A549 treated with DMSO at 1 μM for 4 hours (cell line): ENCODE results near the gene ENAM. TPM values are rescaled to one million over a fixed set of nuclear protein-coding genes. Genes with fewer than 3 reads are reported as not detected.

Experiments used
- total RNA-seq: library from RNA; stranded (reverse); fragments of 200-300 nt; extraction: Qiagen RNA extraction; gene quantifications from 5 replicates; pipeline ENCODE4 v1.2.3, GENCODE V29; 2022; ENCODE audit warnings: low read depth

ENAM gene, protein sequence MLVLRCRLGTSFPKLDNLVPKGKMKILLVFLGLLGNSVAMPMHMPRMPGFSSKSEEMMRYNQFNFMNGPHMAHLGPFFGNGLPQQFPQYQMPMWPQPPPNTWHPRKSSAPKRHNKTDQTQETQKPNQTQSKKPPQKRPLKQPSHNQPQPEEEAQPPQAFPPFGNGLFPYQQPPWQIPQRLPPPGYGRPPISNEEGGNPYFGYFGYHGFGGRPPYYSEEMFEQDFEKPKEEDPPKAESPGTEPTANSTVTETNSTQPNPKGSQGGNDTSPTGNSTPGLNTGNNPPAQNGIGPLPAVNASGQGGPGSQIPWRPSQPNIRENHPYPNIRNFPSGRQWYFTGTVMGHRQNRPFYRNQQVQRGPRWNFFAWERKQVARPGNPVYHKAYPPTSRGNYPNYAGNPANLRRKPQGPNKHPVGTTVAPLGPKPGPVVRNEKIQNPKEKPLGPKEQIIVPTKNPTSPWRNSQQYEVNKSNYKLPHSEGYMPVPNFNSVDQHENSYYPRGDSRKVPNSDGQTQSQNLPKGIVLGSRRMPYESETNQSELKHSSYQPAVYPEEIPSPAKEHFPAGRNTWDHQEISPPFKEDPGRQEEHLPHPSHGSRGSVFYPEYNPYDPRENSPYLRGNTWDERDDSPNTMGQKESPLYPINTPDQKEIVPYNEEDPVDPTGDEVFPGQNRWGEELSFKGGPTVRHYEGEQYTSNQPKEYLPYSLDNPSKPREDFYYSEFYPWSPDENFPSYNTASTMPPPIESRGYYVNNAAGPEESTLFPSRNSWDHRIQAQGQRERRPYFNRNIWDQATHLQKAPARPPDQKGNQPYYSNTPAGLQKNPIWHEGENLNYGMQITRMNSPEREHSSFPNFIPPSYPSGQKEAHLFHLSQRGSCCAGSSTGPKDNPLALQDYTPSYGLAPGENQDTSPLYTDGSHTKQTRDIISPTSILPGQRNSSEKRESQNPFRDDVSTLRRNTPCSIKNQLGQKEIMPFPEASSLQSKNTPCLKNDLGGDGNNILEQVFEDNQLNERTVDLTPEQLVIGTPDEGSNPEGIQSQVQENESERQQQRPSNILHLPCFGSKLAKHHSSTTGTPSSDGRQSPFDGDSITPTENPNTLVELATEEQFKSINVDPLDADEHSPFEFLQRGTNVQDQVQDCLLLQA
- total RNA-seq: 0.01 TPM in 1 of 5 replicates, not detected in the others

DNA sequence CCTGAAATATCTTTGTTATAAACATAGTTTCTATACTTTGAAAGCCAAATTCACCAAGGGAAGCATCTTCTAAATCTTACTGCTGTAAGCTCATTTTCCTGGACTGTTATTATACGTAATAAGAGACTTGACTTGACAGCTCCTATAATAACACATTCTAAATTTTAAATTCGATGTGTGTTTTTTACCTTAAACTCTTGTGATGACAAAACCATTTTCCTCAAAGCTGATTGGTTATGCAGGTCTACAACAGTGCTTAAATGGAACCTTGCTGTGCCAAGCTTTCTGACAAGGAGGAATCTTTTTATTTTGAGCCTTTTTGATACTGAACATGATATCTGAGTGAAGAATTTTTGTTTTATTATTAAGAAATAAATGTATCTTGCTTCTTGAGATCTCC, at the start of gene ENAM:
ENAM (plus strand) TSS at position 301 of the 400 bp plus-strand sequence. CDS start 757 bp downstream, outside the sequence.

DNA sequence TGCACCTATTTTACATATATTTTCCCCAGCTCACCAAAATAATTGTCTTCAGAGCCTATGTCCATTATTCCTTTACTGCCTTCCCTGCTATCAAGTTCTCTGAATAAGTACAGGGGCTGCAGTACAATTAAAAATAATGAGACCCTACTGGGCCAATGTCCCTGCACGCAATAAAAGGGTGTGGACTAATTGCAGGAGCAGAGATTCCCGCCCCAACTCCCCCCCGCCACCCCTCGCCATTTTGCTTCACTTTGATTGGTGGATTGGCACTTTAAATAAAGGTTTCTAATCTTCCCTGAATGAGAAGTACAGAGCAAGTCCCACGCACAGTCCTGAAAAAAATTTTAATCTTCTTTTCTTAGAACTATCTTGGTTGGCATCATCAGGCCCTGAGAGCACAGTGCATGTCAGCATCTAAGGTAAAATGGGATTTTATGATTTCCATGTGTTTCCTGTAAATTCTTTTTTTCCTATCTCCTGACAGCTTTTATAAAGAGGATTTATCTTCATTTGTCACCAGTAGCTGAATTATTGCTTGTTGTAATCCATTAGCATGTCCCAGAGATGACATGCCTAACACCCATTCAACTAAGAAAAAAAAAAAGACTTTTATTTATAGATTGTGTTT, 36.5 kb upstream of the ENAM start, which contains the start of gene AMBN:
AMBN (plus strand) TSS at position 302 of the 628 bp plus-strand sequence; CDS start at position 405, 103 bp downstream.

DNA sequence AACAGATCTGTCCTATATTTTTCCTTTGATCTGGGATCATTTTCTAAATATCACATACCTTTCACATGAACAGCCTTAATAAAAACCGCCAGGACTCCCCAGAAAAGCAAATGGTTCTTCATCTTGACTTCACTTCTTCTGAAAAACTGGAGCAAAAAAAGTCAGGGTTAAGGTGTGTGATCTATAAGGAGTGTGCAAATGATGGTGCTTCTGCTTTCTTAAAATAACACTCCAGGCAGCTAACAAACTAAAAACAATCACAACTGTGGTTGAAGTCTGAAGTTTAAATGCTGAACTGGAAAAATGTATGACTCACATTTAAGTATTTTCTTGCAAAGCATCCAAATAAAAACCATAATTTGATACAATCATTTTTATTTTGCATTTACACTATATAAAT, 37.8 kb downstream of the ENAM start, which contains the start of gene JCHAIN:
JCHAIN (minus strand) TSS at position 140 of the 400 bp plus-strand sequence; CDS start at position 122, 18 bp downstream.

DNA sequence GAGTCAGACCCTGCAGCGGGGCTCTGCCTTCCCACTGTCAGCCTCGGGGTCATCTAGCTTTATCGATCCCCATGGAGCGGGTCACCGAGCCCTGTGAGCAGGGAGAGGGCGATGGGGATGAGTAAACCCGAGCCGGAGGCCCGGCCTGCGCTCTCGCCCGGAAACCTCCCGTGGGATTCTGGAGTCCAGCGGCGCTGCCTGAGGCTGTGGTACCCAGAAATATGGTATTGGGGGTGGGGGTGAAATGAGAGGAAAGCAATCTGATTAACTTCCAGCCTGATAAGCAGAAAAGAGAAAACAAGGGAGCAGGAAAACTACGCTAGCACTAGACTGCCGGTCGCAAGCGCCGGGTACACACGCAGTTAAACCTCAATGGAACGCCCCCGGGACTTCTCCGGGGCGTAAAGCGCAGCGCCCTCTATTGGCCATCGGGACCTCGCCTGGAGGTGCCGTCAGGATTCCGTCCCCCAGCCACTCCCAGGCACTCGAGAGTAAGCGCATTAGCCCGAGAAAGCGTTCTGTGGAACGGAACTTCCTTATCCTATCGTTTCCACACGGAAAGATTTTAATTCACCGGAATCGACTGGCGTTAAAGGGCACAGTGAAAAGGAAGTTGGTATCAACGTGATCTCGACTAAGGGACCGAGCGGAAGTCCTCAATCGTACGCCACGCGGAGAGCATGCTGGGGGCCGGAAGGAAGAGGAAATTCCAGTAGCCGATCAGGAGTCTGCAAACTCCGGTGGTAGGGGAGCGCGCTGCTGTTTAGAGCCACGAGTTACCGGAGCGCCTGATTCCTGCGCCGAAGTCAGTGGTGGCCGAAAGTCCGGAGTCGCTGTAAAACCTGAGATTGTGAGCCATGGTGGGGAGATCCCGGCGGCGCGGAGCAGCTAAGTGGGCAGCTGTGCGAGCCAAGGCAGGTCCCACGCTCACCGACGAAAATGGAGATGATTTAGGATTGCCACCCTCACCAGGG, 59.6 kb downstream of the ENAM start, which contains the start of gene UTP3:
UTP3 (plus strand) TSS at position 712 of the 974 bp plus-strand sequence; CDS start at position 858, 146 bp downstream.

Other genes with a start within 250 kb of the ENAM start
- not detected in 5 replicates for gene SMR3B, start 245.6 kb upstream of the ENAM start, total RNA-seq
- not detected in 5 replicates for gene OPRPN, start 230.8 kb upstream of the ENAM start, total RNA-seq
- gene MUC7, start 156.5 kb upstream of the ENAM start, total RNA-seq: not detected in 5 replicates
- 0.09 to 0.22 TPM in 2 of 5 replicates, not detected in the others for gene AMTN, start 110.2 kb upstream of the ENAM start, total RNA-seq
- gene AMBN, start 36.5 kb upstream of the ENAM start, total RNA-seq: not detected in 5 replicates
- gene JCHAIN, start 37.8 kb downstream of the ENAM start, total RNA-seq: 0.07 to 0.16 TPM (median 0.10 TPM) in 3 of 5 replicates, not detected in the others
- gene UTP3, start 59.8 kb downstream of the ENAM start, total RNA-seq: 34.1 to 51.2 TPM (median 38.6 TPM) in 5 replicates
- gene RUFY3, start 93.2 kb downstream of the ENAM start, total RNA-seq: 6.7 to 9.9 TPM (median 7.3 TPM) in 5 replicates
- gene GRSF1, start 211.1 kb downstream of the ENAM start, total RNA-seq: 79.5 to 87.4 TPM (median 82.3 TPM) in 5 replicates